IPS-15b (cell line): ENCODE measurements around the gene LMBR1.
"Not testable (repeated sequence)": the region's sequence is repeated elsewhere in the genome, so short reads cannot be mapped to it uniquely, and the experiment has no call there.

Source experiments
- H3K27me3 ChIP-seq: one replicate; pipeline ENCODE4 v1.6.1; 2013; ENCODE audit warnings: low read length; ENCODE audit not compliant: control insufficient read depth, insufficient read depth
- H3K36me3 ChIP-seq: one replicate; pipeline ENCODE4 v1.6.1; 2013; ENCODE audit warnings: low read length; ENCODE audit not compliant: control insufficient read depth, insufficient read depth
- H3K4me1 ChIP-seq: one replicate; pipeline ENCODE4 v1.6.1; 2013; ENCODE audit warnings: mild to moderate bottlenecking, low read length; ENCODE audit not compliant: control insufficient read depth, insufficient read depth
- H3K4me3 ChIP-seq: one replicate; pipeline ENCODE4 v1.5.1; 2013; ENCODE audit warnings: low read depth, low read length
- H3K9ac ChIP-seq: one replicate; pipeline ENCODE4 v1.6.1; 2013; ENCODE audit warnings: low read depth, mild to moderate bottlenecking, low read length
- H3K9me3 ChIP-seq: one replicate; pipeline ENCODE4 v1.6.1; 2013; ENCODE audit warnings: mild to moderate bottlenecking, low read length; ENCODE audit not compliant: control insufficient read depth, insufficient read depth

The LMBR1 gene

GRCh38 chr7:156898938-156899337 is 6.0 kb upstream of the LMBR1 start:
- no peaks in the 10 kb centered on the region for H3K9me3 ChIP-seq
- H3K36me3 ChIP-seq: peaks cover 3% of the 10 kb centered on the region
- H3K4me3 ChIP-seq: no peak overlapping the region
- no peaks in the 10 kb centered on the region for H3K4me1 ChIP-seq
- no peak overlapping the region for H3K9ac ChIP-seq
- no peaks in the 10 kb centered on the region for H3K27me3 ChIP-seq

DNA sequence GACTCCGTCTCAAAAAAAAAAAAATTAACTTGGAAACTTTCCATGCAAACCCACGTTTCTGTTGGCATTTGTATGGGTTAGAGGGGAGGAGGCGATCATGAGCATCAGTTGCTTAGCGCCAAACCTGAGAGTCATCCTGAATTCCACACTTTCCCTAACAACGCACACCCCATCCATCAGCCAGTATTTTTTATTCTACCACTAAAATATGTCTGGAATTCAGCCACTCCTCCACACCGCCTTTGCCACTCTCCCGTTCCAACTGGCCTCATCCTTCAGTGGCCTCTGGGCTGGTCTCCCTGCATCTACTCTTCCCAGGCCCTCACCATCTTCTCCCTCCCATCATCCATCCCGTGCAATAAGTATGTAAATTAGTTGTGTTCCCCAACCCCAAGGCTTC is 4.7 kb upstream of the LMBR1 start:
- Histone ChIP-seq H3K9me3 (no peaks in the 10 kb centered on the region), H3K27me3 (no peaks in the 10 kb centered on the region), H3K4me3 (no peak overlapping the region), H3K4me1 (no peaks in the 10 kb centered on the region), H3K9ac (no peak overlapping the region), H3K36me3 (peaks cover 3% of the 10 kb centered on the region)

- Histone ChIP-seq H3K4me3 (no peak overlapping the region), H3K36me3 (peaks cover 3% of the 10 kb centered on the region), H3K9me3 (no peaks in the 10 kb centered on the region), H3K9ac (no peak overlapping the region), H3K27me3 (no peaks in the 10 kb centered on the region), H3K4me1 (no peaks in the 10 kb centered on the region)
Measured at GRCh38 chr7:156896388-156897022, 3.5 kb upstream of the LMBR1 start.

- H3K9ac ChIP-seq: no peak overlapping the region
- no peaks in the 10 kb centered on the region for H3K4me1 ChIP-seq
- no peak overlapping the region for H3K4me3 ChIP-seq
- H3K9me3 ChIP-seq: no peaks in the 10 kb centered on the region
- no peaks in the 10 kb centered on the region for H3K27me3 ChIP-seq
- H3K36me3 ChIP-seq: peaks cover 3% of the 10 kb centered on the region
Measured at GRCh38 chr7:156895024-156895780, 2.2 kb upstream of the LMBR1 start.

DNA sequence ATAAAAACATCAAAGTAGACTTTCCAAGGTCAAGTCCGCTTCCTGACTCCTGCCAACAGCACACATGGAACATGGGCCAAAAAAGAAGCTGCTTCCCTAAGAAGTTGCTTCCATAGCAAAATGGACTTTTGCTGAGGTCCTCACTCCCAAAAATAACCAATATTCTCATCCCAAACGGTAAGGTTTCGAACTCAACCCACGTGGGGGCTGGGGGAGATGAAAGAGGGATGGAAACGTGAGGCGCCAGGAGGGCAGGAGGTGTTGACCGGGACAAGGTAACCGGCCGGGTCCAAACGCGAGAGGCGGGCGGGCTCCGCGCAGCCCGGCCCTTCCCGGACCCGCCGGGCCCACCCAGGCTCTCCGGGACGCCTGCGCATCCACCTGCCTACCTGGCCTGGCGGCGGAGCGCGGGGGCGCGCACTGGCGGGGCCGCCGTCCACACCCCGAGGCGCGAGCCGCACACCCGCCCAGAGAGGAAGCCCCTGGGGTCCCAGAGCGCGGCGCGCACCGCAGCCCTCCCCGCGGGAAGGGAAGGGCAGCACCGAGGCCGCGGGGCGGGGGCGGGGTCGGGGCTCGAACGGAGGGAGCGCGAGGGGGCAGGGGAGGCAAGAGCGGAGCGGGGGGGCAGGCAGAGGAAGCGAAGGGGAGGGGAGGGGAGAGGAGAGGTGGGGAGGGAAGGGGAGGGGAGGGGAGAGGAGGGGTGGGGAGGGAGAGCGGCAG is 742 bp downstream of the LMBR1 start:
- no peaks in the 10 kb centered on the region for H3K4me1 ChIP-seq
- H3K9me3 ChIP-seq: no peaks in the 10 kb centered on the region
- H3K36me3 ChIP-seq: peaks cover 3% of the 10 kb centered on the region
- H3K9ac ChIP-seq: peak overlapping the region; percentile 90
- peak overlapping the region; percentile 96 for H3K4me3 ChIP-seq
- H3K27me3 ChIP-seq: no peaks in the 10 kb centered on the region

DNA sequence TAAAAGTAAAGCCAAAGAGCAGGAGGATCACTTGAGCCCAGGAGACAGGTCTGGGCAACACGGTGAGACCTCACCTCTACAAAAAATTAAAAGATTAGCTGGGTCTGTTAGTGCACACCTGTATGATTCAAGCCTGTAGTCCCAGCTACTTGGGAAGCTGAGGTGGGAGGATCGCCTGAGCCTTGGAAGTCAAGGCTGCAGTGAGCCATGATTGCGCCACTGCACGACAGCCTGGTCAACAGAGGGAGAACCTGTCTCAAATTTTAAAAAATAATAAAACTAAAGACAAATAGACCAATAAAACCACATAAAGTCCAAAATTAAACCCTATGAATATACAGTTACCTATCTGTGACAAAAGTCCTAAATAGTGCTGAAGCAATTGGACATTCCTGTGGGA is 3.2 kb downstream of the LMBR1 start:
- no peaks in the 10 kb centered on the region for H3K9me3 ChIP-seq
- no peaks in the 10 kb centered on the region for H3K36me3 ChIP-seq
- no peaks in the 10 kb centered on the region for H3K27me3 ChIP-seq
- H3K9ac ChIP-seq: no peak overlapping the region
- no peak overlapping the region for H3K4me3 ChIP-seq
- no peaks in the 10 kb centered on the region for H3K4me1 ChIP-seq

GRCh38 chr7:156889089-156889488 is 3.9 kb downstream of the LMBR1 start:
- no peak overlapping the region for H3K4me3 ChIP-seq
- H3K36me3 ChIP-seq: no peaks in the 10 kb centered on the region
- no peak overlapping the region for H3K9ac ChIP-seq
- no peaks in the 10 kb centered on the region for H3K27me3 ChIP-seq
- H3K4me1 ChIP-seq: no peaks in the 10 kb centered on the region
- H3K9me3 ChIP-seq: no peaks in the 10 kb centered on the region

DNA sequence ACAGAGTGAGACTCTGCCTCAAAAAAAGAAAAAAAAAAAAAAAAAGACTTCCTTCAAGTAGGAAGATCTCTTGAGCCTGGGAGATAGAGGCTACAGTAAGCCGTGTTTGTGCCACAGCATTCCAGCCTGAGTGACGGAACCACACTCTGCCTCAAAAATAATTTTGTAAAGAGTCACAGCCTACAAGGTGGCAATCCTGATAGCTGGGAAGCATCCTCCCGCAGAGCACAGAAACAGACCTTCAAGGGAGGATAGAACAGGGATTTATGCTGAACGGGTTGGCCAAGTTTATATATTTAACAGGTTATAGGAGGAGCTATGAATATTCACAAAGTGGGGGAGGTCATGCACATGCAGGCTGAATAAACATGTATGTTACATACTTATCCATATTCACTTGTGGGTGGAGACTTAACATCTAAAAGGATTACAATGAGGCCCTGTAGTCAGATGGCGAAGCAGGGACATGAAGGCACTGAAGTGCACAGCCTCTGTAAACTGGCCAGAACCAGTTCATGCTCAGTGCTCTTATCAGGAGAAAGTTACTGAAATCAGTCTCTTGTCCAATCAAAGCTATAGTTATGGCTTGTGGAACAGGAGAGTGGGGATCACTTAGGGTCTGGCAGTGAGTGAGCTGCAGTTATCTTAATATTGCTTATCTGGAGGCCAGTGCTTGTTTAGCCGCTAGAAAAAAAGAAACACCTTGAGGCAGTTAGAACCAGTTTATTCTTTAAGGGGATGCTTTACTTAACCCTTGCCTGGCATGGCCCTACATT is 6.8 kb downstream of the LMBR1 start:
- H3K36me3 ChIP-seq: no peaks in the 10 kb centered on the region
- H3K9ac ChIP-seq: no peak overlapping the region
- H3K9me3 ChIP-seq: no peaks in the 10 kb centered on the region
- no peak overlapping the region for H3K4me3 ChIP-seq
- H3K4me1 ChIP-seq: no peaks in the 10 kb centered on the region
- H3K27me3 ChIP-seq: no peaks in the 10 kb centered on the region

DNA sequence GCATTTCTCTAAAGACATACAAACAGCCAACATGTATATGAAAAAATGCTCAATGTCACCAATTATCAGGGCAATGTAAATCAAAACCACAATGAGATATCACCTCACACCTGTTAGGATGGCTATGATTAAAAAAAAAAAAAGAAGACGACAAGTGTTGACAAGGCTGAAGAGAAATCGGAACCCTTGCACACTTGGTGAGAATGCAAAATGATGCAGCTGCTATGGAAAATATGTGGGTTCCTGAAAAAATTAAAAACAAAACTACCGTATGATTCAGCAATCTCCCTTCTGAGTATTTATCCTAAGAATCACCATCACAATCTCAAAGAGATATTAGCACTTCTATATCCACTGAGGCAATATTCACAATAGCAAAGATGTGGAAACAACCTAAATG is 11.3 kb downstream of the LMBR1 start:
- H3K4me1 ChIP-seq: no peaks in the 10 kb centered on the region
- H3K36me3 ChIP-seq: peaks cover 2% of the 10 kb centered on the region
- no peak overlapping the region for H3K4me3 ChIP-seq
- H3K27me3 ChIP-seq: no peaks in the 10 kb centered on the region
- no peak overlapping the region for H3K9ac ChIP-seq
- H3K9me3 ChIP-seq: no peaks in the 10 kb centered on the region

- no peaks in the 10 kb centered on the region for H3K27me3 ChIP-seq
- H3K36me3 ChIP-seq: peaks cover 2% of the 10 kb centered on the region
- H3K9me3 ChIP-seq: no peaks in the 10 kb centered on the region
- H3K4me1 ChIP-seq: no peaks in the 10 kb centered on the region
- H3K9ac ChIP-seq: no peak overlapping the region
- H3K4me3 ChIP-seq: no peak overlapping the region
Measured at GRCh38 chr7:156875766-156876165, 17.2 kb downstream of the LMBR1 start.

GRCh38 chr7:156868363-156868762 is 24.6 kb downstream of the LMBR1 start:
- not testable (repeated sequence) for H3K36me3 ChIP-seq, H3K4me3 ChIP-seq, H3K9me3 ChIP-seq

More at GRCh38 chr7:156868363-156868762, 24.6 kb downstream of the LMBR1 start:
- not testable (repeated sequence) for H3K9ac ChIP-seq, H3K27me3 ChIP-seq, H3K4me1 ChIP-seq
